ENCODE measurements around the gene TSPAN11. TPM values are rescaled to one million over a fixed set of nuclear protein-coding genes. Genes with fewer than 3 reads are reported as not detected.

Gene TSPAN11
- total and polyA plus RNA-seq, 2 donors (not counting 3 experiments of a cell fraction or from before 2014, with no cell fraction given), result 2.1 to 3.9 TPM

GRCh38 chr12:30953951-30954751, 27.6 kb downstream of the TSPAN11 start:
- no TSS peak for BruUV-seq (replicated peaks)

More at GRCh38 chr12:30953951-30954751, 27.6 kb downstream of the TSPAN11 start:
- CTCF ChIA-PET, result no interaction called here
- H3K4me1 ChIP-seq (ENCODE audit: control insufficient read depth, extremely low read depth, insufficient read depth, low read length), result no peaks in the 10 kb centered on the region
- H3K4me3 ChIP-seq (replicated peaks in 1 of 3; ENCODE audit: insufficient read depth in 1 of 3, low read depth in 1 of 3, low read length in 3 of 3), result no peak overlapping the region
- no peak overlapping the region for H3K9ac ChIP-seq (replicated peaks; ENCODE audit: extremely low read depth, insufficient read depth, low read length)
- H3K27me3 ChIP-seq (ENCODE audit: control insufficient read depth in 2 of 2, insufficient read depth in 2 of 2, low read length in 2 of 2), result peaks cover 0 to 3% of the 10 kb centered on the region in 2 experiments
- H2AFZ ChIP-seq (ENCODE audit: low read depth, low read length), result no peak overlapping the region
- dilution Hi-C loops (cut with MboI; ENCODE audit: extremely low pct_ligation_motif_present, low sequenced_read_pairs), result no loop called here
- FAIRE-seq, result no peak
- intact Hi-C loops (cut with micrococcal nuclease), result no loop called here
- H4K20me1 ChIP-seq (replicated peaks; ENCODE audit: control insufficient read depth, extremely low read depth, insufficient read depth, low read length), result no peaks in the 10 kb centered on the region
- POLR2A ChIA-PET, result no interaction called here
- H3K4me2 ChIP-seq (ENCODE audit: insufficient read depth, low read length), result no peak overlapping the region
- no peak for TF ChIP-seq JUN (IDR thresholded peaks at IDR 0.05; ENCODE audit: borderline replicate concordance, insufficient read depth, insufficient read length, low read depth)
- no peak for TF ChIP-seq FOS (IDR thresholded peaks at IDR 0.05; ENCODE audit: borderline replicate concordance, insufficient read depth, low read length)
- TF ChIP-seq GATA2 (IDR thresholded peaks at IDR 0.05; ENCODE audit: insufficient read depth, insufficient read length, low read depth, low read length), result no peak
- TF ChIP-seq POLR2A (IDR thresholded peaks at IDR 0.05; ENCODE audit: low read depth, low read length), result no peak
- no peak for TF ChIP-seq POLR2AphosphoS5 (IDR thresholded peaks at IDR 0.05; ENCODE audit: insufficient read depth, low read depth, low read length)
- no peak for TF ChIP-seq MAX (IDR thresholded peaks at IDR 0.05; ENCODE audit: insufficient read depth, insufficient read length)
- no peak for TF ChIP-seq EZH2 (IDR thresholded peaks at IDR 0.05; ENCODE audit: borderline replicate concordance, low read depth, low read length, severe bottlenecking)
- no peak for TF ChIP-seq CTCF (IDR thresholded peaks at IDR 0.05; ENCODE audit: extremely low read depth in 1 of 2, insufficient read depth in 1 of 2, low read depth in 1 of 2, low read length in 2 of 2)
- TF ChIP-seq MYC (IDR thresholded peaks at IDR 0.05; ENCODE audit: low read depth, low read length), result no peak
- no peaks in the 10 kb centered on the region for H3K9me1 ChIP-seq (replicated peaks; ENCODE audit: control insufficient read depth, extremely low read depth, insufficient read depth, low read length)
- H3K9me3 ChIP-seq (replicated peaks; ENCODE audit: control insufficient read depth, insufficient read depth, low read length), result no peaks in the 10 kb centered on the region
- no peaks in the 10 kb centered on the region for H3K36me3 ChIP-seq (ENCODE audit: control insufficient read depth in 2 of 2, extremely low read depth in 1 of 2, insufficient read depth in 2 of 2, low read length in 2 of 2)
- no peaks in the 10 kb centered on the region for H3K79me2 ChIP-seq (ENCODE audit: control insufficient read depth, insufficient read depth, low read length)
- no peak for DNase-seq (ENCODE audit: low read depth, low spot score)
- H3K27ac ChIP-seq (ENCODE audit: insufficient read depth, low read depth, low read length), result no peak overlapping the region
